DND-41 (cell line): Measurements from ENCODE around the gene TPO.

Source experiments
- EZH2 ChIP-seq: IDR thresholded peaks from 3 replicates; pipeline ENCODE4 v1.6.1; 2012; ENCODE audit warnings: borderline replicate concordance, low read depth, mild to moderate bottlenecking, moderate library complexity, low read length, inconsistent platforms; ENCODE audit not compliant: severe bottlenecking
- TF ChIP-seq, protein P1 (sequence below): IDR thresholded peaks from 2 replicates; pipeline ENCODE4 v1.5.1; 2012; ENCODE audit warnings: borderline replicate concordance, low read length, moderate library complexity, mild to moderate bottlenecking; ENCODE audit not compliant: poor library complexity, severe bottlenecking; ENCODE audit errors: extremely low read depth

DNA sequence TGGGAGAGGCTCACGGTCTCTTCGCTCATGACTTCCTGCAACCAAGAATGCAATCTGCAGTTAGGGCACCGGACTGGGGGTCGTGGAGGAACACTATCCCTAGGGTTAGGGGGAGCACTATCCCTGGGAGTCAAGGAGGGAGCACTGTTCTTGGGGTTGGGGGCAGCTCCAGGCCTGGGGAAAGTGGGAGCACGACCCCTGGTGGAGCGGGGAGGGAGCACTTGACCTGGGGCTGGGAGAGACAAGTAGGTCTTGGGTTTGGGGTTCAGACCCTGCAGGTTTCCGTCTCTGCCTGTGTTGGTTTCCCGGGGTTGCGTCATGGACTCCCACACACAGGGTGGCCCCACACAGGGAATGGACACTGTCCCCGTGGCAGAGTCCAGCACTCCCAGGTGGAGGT, 133.6 kb downstream of the TPO start:
- TF ChIP-seq, protein P1, sequence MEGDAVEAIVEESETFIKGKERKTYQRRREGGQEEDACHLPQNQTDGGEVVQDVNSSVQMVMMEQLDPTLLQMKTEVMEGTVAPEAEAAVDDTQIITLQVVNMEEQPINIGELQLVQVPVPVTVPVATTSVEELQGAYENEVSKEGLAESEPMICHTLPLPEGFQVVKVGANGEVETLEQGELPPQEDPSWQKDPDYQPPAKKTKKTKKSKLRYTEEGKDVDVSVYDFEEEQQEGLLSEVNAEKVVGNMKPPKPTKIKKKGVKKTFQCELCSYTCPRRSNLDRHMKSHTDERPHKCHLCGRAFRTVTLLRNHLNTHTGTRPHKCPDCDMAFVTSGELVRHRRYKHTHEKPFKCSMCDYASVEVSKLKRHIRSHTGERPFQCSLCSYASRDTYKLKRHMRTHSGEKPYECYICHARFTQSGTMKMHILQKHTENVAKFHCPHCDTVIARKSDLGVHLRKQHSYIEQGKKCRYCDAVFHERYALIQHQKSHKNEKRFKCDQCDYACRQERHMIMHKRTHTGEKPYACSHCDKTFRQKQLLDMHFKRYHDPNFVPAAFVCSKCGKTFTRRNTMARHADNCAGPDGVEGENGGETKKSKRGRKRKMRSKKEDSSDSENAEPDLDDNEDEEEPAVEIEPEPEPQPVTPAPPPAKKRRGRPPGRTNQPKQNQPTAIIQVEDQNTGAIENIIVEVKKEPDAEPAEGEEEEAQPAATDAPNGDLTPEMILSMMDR = no peak
- TF ChIP-seq EZH2 = no peak
